ENCODE results near the gene FOXK1.
A peak's percentile ranks its signal among the peaks of the same experiment; 100 is the strongest.

Gene FOXK1

DNA sequence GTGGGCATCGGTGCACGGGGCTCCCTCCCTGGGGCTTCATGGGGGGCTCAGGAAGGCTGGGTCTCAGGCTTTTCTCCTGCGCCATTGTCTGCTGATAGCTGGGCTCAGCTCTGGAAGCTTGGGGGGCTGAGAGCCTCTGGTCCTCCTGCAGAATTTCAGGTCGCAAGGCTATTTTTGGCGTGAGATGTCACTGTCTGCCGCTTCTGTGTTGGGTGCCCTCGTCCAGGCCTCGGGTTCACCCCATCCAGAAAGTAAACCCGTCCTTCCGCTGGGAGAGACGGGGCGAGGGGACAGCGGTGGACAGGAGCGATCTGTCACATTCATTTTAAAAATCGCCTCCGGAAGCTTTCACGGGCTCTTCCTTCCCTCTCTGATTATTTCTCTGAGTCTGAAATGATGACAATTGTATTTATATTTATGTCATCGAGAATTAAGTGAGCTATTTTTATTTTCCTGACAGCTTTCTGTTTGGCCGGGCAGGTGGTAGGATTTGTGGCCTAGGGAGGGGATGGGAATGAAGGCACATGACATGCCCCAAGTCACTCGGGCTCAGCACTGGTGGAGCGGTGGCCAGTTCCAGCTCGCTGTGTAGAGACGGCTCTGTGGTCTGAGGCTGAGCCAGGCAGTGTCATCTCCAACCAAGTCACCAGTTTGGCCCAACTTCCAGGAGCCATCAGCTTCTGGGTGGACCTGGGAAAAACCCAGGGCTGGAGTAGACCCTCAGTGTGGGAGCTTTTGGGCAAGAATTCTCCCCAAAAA lies 52.7 kb downstream of the FOXK1 start:
- H3K36me3 ChIP-seq (ENCODE audit: insufficient read depth, low read length), result peaks cover 17% of the 10 kb centered on the region; the same call in 1 of the 2 replicates
- no peak for DNase-seq (ENCODE audit: low read depth, low spot score)
- no peak overlapping the region for H3K9ac ChIP-seq (ENCODE audit: insufficient read length)
- no peak overlapping the region for H3K4me3 ChIP-seq
- H3K9me3 ChIP-seq (ENCODE audit: low read depth, low read length), result no peaks in the 10 kb centered on the region
- H3K27ac ChIP-seq, result no peak overlapping the region
- TF ChIP-seq EZH2 (IDR thresholded peaks at IDR 0.05) (no peak), POLR2AphosphoS5 (IDR thresholded peaks at IDR 0.05; ENCODE audit: borderline replicate concordance, low read depth, low read length) (no peak), FOXP2 (optimal IDR thresholded peaks at IDR 0.05; ENCODE audit: control extremely low read depth, extremely low read length, insufficient read depth) (no peak)

DNA sequence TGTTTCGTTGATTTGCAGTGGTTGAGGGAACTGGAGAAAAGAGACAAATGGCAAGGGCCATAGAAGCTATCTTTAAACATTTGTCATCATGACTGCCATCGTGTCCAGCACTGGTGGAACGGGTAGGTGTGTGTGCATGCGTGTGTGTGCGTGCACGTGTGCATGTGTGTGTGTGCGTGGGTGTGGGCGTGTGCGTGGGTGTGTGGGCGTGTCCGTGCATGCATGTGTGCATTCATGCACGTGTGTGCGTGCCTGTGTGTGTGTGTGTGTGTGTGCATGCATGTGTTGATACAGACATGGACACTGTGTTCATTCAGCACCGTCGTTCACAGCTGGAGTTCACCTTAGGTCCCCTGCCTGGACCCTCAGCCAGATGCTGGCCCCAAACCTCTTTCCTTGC lies 55.2 kb downstream of the FOXK1 start:
- Histone ChIP-seq H3K9ac (ENCODE audit: insufficient read length) (no peak overlapping the region), H3K36me3 (ENCODE audit: insufficient read depth, low read length) (peaks cover 18% of the 10 kb centered on the region; the same call in 1 of the 2 replicates), H3K4me3 (no peak overlapping the region), H3K9me3 (ENCODE audit: low read depth, low read length) (no peaks in the 10 kb centered on the region), H3K27ac (no peak overlapping the region)
- TF ChIP-seq POLR2AphosphoS5 (IDR thresholded peaks at IDR 0.05; ENCODE audit: borderline replicate concordance, low read depth, low read length) (no peak), FOXP2 (optimal IDR thresholded peaks at IDR 0.05; ENCODE audit: control extremely low read depth, extremely low read length, insufficient read depth) (no peak), EZH2 (IDR thresholded peaks at IDR 0.05) (no peak)
- no peak for DNase-seq (ENCODE audit: low read depth, low spot score)

DNA sequence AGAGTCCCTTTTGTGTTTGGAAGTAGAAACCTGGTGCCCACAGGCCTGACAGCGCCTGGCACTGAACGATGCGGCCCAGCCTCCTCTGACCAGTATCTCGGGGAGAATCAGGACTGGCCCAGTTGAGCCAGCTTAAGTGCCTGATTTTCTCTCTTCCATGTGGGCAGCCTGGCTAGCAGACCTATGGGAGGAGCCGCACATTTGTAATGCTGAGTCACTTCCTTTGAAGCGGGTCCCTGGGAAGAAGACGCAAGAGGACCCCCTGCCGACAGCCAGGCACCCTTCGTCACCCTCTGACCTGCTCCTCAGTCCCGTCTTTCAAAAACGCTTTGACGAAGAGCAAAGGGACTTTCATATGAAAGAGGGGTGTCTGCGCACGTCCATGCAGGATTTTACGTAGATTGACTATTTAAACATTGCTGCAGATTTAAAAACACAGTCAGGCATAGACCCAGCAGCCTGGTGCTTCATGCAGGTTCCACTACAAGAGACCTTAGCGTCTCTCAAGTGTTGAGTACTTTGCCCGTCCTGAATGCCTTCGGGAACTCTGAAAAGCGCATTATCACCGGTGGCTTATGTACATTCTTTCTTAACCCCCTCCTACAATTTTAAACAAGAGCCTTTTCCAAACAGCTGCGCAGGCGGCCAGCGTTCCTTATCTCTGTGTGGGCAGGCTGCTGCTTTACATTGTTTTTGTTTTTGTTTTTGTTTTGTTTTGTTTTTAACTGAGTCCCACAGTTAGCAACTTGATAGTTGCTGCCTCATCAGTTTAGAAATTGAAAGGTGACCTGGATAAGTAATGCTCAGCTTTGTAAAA lies 56.8 kb downstream of the FOXK1 start:
- no peak for TF ChIP-seq EZH2 (IDR thresholded peaks at IDR 0.05)
- no peak for DNase-seq (ENCODE audit: low read depth, low spot score)
- no peaks in the 10 kb centered on the region for H3K9me3 ChIP-seq (ENCODE audit: low read depth, low read length)
- peak overlapping the region; percentile 26 for H3K9ac ChIP-seq (ENCODE audit: insufficient read length)
- peaks cover 25% of the 10 kb centered on the region; the same call in 1 of the 2 replicates for H3K36me3 ChIP-seq (ENCODE audit: insufficient read depth, low read length)
- no peak overlapping the region for H3K4me3 ChIP-seq
- peak overlapping the region; percentile 91 for H3K27ac ChIP-seq

DNA sequence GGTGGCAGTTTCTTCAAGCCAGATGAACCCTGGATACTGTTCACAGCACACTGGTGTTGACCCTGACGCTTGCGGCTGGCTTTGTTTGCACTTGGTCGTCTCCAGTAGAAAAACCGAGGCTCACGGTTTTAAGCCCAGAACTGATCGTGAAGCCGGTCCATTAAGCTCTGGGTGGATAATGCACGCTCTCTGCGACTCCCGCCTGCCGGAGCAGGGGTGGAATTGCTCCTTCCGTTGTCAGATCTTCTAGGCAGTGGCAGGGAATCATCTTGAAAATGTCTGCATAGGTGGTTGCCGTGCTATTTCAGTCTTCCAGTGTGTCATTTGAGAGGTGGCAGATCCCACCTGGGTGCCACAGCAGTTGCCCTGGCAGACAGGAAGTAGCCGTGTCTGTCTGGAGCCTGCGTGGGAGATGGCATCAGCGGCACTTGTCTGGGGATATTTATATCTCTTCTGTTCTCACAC lies 57.5 kb downstream of the FOXK1 start:
- H3K36me3 ChIP-seq (ENCODE audit: insufficient read depth, low read length), result peaks cover 25% of the 10 kb centered on the region; the same call in 1 of the 2 replicates
- no peak overlapping the region for H3K9ac ChIP-seq (ENCODE audit: insufficient read length)
- DNase-seq (ENCODE audit: low read depth, low spot score), result no peak
- H3K4me3 ChIP-seq, result no peak overlapping the region
- TF ChIP-seq EZH2 (IDR thresholded peaks at IDR 0.05) (no peak), FOXP2 (optimal IDR thresholded peaks at IDR 0.05; ENCODE audit: control extremely low read depth, extremely low read length, insufficient read depth) (no peak), POLR2AphosphoS5 (IDR thresholded peaks at IDR 0.05; ENCODE audit: borderline replicate concordance, low read depth, low read length) (no peak)
- H3K9me3 ChIP-seq (ENCODE audit: low read depth, low read length), result no peaks in the 10 kb centered on the region
- H3K27ac ChIP-seq, result peak overlapping the region; percentile 91

DNA sequence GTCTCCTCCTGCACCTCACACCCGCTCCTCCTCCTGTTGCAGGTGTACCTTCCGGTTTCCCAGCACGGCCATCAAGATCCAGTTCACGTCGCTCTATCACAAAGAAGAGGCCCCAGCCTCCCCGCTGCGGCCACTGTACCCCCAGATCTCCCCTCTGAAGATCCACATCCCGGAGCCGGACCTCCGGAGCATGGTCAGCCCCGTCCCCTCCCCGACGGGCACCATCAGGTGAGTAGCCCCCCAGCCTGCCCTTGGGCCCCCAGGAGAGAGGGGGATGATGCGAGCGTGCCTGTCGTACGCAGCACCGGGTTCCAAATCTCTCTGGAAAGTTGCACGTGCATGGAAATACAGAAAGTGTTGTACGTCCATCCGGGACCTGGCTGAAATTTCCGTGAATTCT lies 58.7 kb downstream of the FOXK1 start:
- no peak for TF ChIP-seq EZH2 (IDR thresholded peaks at IDR 0.05)
- no peak for TF ChIP-seq POLR2AphosphoS5 (IDR thresholded peaks at IDR 0.05; ENCODE audit: borderline replicate concordance, low read depth, low read length)
- no peak for TF ChIP-seq FOXP2 (optimal IDR thresholded peaks at IDR 0.05; ENCODE audit: control extremely low read depth, extremely low read length, insufficient read depth)
- no peak overlapping the region for H3K27ac ChIP-seq
- no peaks in the 10 kb centered on the region for H3K9me3 ChIP-seq (ENCODE audit: low read depth, low read length)
- no peak overlapping the region for H3K4me3 ChIP-seq
- DNase-seq (ENCODE audit: low read depth, low spot score), result no peak
- H3K36me3 ChIP-seq (ENCODE audit: insufficient read depth, low read length), result peaks cover 25% of the 10 kb centered on the region; the same call in 1 of the 2 replicates
- H3K9ac ChIP-seq (ENCODE audit: insufficient read length), result no peak overlapping the region

DNA sequence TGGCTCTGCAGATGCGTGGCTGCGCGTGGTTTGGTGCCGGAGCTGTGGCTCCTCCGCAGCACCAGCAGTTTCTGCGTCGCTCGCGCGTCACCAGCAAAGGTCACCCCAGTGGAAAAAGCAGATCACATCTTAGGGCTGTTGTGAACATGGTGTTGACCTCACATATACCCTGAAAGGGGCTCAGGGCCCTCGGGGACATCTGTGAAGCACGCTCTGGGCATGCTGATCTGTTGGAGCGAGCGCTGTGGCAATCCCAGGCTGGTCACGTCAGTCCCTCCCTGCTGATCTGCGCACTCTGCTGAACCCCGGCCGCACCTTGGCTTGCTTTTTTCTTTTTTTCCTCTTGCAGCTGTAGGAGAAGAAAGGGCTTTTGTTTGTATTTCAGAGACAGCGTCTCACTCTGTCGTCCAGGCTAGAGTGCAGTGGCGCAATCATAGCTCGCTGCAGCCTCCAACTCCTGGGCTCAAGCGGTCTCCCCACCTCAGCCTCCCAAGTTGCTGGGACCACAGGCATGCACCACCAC lies 60.0 kb downstream of the FOXK1 start:
- DNase-seq (ENCODE audit: low read depth, low spot score), result no peak
- Histone ChIP-seq H3K9ac (ENCODE audit: insufficient read length) (no peak overlapping the region), H3K4me3 (no peak overlapping the region), H3K36me3 (ENCODE audit: insufficient read depth, low read length) (peaks cover 35% of the 10 kb centered on the region), H3K9me3 (ENCODE audit: low read depth, low read length) (no peaks in the 10 kb centered on the region), H3K27ac (0 out of 2 replicates have a peak overlapping the region, but pooled peaks have one; percentile 15)
- TF ChIP-seq POLR2AphosphoS5 (IDR thresholded peaks at IDR 0.05; ENCODE audit: borderline replicate concordance, low read depth, low read length), result no peak
- no peak for TF ChIP-seq FOXP2 (optimal IDR thresholded peaks at IDR 0.05; ENCODE audit: control extremely low read depth, extremely low read length, insufficient read depth)
- no peak for TF ChIP-seq EZH2 (IDR thresholded peaks at IDR 0.05)

DNA sequence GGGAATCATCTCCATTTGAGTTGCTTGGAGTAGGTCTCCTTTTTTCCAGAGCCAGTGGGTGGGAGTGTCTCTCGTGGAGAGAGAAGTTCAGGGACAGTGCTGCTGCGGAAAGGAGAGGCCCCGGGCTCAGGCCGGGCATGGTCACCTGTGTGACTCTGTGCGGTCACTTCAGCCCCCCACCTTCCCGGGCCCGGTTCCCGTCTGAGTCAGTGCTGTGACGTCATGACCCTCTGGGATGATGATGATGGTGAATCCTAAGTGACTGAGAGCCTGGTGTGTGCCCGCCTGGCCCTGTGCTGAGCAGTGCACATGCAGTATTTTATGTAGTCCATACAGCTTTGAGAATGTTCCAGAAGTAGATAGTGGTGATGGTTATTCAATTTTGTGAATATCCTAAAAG lies 60.8 kb downstream of the FOXK1 start:
- no peak for TF ChIP-seq POLR2AphosphoS5 (IDR thresholded peaks at IDR 0.05; ENCODE audit: borderline replicate concordance, low read depth, low read length)
- TF ChIP-seq EZH2 (IDR thresholded peaks at IDR 0.05), result no peak
- no peak for TF ChIP-seq FOXP2 (optimal IDR thresholded peaks at IDR 0.05; ENCODE audit: control extremely low read depth, extremely low read length, insufficient read depth)
- no peak for DNase-seq (ENCODE audit: low read depth, low spot score)
- H3K27ac ChIP-seq, result no peak overlapping the region

More for the DNA sequence above, 60.8 kb downstream of the FOXK1 start:
- no peak overlapping the region for H3K9ac ChIP-seq (ENCODE audit: insufficient read length)
- no peaks in the 10 kb centered on the region for H3K9me3 ChIP-seq (ENCODE audit: low read depth, low read length)
- H3K4me3 ChIP-seq, result no peak overlapping the region
- H3K36me3 ChIP-seq (ENCODE audit: insufficient read depth, low read length), result peaks cover 35% of the 10 kb centered on the region
